Stimulated activated CD8-positive, alpha-beta memory T cell treated with anti-CD3 and anti-CD28 coated beads, Interleukin-4, amount 100 ng/mL, for 48 hours (primary cell): ENCODE data around the gene CYTH1.
"Not testable (repeated sequence)": the region's sequence is repeated elsewhere in the genome, so short reads cannot be mapped to it uniquely, and the experiment has no call there.

Experiments
- DNase-seq: peaks from one replicate; pipeline ENCODE4 v3.0.0-alpha.2; 2020

Gene CYTH1

DNA sequence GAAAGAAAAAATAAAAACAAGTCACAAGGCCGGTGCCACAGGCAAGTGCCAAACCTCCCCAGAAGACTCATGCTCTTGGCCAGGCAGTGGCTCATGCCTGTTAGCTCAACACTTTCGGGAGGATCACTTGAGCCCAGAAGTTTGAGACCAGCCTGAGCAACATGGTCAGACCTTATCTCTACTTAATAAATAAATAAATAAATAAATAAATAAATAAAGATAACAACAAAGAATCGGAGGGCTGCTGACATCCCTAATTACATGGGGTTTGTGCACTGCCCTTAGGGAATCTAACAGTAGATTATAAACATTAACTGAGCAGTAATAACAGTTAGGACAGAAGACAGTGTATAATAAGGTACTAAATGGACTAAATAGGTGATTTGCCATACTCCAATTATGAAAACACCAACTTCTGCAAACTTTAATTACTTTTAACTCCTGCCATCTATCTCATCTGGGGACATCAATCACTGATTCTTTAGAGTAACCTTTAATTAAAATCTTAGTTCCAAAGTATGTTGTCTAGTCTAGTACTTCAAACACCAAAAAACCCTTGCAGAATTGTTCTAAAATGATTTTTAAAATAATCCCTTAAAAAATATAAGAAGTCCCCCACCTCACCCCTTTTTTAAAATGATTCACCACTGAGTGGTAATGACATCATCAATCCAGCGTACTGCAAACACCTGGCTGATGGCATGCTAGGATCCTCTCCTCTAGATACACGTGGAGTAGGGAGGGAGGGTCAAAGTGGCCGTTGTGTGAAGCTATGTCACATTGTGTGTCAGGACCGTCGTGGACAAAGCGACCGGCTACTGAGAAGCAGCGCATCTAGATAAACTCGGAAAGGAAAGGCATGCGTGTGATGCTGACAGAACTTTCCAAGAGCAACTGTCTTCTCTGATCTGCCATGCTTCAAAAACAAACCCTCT, 28.5 kb downstream of the CYTH1 start:
- DNase-seq = no peak

DNA sequence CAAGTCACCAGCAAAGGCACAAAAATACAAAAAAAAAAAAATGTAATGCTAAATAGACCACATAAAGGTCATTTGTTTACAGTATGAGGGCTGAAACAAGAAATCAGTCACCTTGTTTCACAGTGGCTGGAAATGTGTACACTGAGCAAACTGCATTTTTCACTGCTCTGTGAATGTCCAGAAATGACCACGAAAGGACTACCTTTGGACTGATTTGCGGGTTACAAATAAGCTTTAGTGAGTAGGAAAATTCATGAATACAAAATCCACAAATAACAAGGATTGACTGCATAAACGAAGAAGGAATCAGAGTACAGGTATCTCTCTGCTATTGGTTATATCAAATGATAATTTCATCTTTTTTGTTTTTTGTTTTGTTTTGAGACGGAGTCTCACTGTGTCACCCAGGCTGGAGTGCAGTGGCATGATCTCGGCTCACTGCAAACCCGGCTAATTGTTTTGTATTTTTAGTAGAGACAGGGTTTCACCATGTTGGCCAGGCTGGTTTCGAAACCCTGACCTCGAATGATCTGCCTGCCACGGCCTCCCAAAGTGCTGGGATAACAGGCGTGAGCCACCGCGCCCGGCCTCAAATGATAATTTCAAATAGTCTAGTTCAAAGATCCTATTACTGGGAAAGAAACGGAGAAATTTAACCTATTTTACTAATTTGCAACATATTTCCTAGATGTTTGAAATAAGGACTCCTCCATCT, 30.5 kb downstream of the CYTH1 start:
- no peak for DNase-seq

DNA sequence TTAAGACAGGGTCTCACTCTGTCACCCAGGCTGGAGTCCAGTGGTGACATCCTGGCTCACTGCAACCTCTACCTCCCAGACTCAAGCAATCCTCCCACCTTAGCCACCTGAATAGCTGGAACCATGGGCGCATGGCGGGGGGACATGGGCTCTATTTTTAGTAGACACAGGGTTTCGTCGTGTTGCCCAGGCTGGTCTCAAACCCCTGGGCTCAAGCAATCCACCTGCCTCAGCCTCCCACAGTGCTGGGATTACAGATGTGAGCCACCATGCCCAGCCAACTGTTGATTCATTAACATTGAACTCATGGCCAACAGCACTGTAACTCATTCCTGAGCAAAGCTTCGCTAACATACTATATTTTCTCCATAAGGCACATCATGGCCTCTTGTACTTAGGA, 31.1 kb downstream of the CYTH1 start:
- DNase-seq = not testable (repeated sequence)

DNA sequence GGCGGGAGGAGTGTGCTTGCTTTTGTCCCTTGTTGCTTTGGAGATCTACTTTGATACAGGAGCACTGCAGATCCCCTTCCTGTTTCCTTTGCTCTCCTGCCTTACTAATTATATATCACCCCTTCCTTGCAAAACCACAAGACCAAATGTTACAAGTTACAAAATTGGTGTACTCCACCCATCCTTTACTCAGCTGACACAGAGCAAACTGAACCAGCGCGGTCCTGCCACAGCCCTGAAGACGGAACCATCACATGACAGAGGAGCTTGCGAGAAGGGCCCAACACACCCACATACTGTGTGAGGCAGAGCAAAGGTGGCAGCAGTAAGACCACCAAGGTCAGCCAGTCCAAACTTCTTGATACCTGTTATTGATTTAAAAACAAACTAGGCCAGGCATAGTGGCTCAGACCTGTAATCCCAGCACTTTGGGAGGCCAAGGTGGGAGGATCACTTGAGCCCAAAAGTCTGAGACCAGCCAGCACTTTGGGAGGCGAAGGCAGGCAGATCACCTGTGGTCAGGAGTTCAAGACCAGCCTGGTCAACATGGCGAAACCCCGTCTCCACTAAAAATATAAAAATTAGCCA, 33.2 kb downstream of the CYTH1 start:
- peak; percentile 81 for DNase-seq

DNA sequence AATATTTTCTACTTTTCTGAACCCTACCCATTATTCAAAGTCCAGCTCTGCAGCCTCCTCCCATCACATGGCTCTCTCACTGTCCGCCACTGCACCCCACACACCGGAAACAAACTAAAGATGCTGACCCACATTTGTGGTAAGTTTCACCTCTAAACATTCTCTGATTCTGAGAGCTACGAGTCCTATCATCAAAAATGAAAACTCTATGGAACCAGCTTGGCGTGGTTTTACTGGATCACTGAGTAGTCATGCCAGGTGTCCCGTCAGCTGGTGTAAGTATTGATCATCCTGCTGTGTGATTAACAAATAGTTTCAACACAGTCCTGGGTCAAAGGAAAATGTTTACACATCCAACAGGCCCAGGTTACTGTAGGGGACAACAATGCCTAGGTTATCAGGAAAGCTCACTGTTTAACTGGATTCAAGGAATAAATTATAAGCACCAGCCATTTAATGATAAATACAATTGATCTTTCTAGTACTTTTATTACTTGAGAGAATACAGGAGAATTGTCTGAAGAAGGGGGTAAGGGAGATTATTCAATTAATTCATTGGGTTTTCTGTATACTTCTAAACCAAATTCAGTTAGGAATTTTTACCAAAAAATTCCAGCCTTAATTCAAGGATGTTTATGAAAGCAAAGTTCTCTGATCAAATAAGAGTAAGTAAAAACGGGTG, 33.9 kb downstream of the CYTH1 start:
- peak; percentile 65 for DNase-seq

DNA sequence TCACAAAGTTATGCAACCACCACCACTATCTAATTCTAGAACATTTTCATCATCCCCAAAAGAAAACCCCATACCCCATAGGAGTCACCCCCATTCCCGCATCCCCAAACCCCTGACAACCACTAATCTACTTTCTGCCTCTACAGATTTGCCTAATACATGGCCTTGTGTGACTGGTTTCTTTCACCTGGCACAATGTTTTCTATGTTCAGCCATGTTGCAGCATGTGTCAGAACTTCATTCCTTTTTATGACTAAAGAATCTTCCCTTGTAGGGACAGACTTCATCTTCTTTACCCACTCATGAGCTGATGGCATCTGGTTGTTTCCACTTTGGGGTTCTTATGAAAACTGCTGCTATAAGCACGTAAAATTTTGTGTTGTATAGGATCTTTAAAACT, 34.6 kb downstream of the CYTH1 start:
- DNase-seq = no peak

DNA sequence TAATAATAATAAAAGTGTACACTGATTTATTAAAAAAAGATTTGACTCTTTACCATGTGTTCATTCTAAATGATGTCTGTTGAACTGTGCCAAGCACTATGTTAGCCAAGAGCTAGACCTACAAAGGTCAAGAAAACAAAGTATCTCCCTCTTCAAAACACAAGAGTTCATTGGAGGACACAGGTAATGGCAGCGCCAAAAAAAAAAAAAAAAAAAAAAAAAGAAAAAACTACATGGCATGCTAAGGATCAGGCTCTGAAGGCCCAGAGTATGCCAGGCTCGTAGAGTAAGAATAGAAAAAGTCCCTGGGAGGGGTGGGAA, 35.2 kb downstream of the CYTH1 start:
- no peak for DNase-seq

DNA sequence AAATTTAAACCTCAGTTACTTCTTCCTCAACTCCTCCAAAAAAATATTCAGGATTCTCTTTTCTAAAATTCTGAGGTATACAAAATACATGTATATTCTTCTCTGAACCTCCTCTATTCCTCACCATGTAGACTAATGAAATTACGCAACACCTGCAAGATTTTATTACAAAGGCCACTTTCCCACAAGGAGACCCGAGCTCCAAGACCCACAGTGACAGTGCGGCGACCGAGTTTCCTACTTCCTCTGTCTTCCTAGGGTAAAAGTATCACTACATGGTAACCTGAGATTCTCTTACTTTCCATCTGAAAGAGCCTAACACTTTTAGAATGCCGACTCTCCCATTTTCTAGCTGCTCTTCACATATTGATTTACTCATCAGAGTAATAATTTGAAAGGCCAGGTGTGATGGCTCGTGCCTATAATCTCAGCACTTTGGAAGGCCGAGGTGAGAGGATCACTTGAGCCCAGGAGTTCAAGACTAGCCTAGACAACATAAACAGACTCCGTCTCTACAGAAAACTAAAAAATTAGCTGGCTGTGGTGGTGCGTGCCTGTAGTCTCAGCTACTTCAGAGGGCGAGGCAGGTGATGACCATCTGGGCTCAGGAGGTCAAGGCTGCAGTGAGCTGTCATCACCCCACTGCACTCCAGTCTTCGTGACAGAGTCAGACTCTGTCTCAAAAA, 35.7 kb downstream of the CYTH1 start:
- DNase-seq = no peak

DNA sequence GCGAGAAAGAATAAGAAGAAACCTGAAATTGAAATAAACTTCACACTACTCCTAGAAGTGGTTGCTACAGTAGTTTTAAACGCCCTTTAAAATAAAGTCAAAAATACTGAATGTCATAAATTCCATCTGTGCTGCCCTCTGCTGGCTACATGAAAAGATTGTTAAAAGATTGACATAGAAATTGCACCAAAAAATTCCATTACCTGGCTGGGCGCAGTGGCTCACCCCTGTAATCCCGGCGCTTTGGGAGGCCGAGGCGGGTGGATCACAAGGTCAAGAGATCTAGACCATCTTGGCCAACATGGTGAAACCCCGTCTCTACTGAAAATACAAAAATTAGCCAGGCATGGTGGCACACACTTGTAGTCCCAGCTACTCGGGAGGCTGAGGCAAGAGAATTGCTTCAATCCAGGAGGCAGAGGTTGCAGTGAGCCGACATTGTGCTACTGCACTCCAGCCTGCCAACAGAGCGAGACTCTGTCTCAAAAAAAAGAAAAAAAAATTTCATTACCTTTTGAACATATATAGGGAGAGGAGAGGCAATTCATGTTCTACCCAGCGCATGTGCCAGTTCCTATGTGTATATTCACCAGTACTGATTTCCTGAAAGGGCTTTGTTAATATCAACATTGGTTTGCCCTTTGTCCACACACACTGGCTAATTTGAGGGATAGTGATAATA, 36.5 kb downstream of the CYTH1 start:
- DNase-seq = peak; percentile 63

DNA sequence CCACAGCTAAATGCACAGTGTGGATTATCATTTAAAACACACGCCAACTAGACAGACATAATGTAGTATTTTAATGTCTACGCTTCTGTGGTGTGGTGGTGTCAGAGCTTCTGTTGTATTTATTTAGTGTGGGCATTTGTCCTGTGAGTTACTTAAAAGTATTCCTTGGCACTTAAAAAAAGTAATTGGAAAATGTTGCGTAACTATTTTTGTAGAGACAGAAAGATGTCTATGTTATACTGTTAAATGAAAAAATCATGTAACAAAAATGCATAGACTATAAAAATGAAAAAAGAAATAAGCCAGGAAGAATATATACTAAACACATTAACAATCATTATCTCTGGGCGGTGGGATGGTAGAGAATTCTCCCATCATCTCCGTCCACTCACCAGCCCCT, 39.2 kb downstream of the CYTH1 start:
- DNase-seq = no peak

DNA sequence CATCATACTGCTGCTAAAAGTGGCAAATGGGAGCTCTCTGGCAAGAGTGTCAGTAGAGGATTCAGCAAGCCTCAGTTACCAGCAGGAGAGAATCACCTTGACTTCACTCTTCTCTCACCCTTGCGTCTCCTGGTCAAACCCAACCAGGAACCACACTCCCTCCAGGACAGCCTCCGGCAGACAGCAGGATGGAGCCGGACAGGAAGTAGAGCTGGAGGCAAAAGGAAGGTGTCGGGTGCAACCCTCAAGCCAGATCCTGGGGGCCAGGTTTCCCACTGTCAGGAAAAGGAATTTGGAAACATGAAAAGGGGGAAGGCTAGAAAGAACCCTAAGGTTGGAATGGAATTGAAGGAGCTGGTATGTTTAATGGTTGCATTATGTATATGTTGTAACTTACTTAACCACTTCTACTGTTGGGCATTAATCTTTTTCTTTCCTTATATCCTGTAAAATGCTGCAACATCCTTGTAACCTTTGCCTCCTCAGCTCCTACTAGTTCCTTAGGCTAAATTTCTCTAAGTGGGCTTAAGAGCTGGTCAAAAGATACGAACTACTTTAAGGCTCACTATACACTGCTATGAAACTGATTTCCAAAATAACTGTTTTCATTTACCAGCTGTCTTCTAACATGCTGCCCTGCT, 40.3 kb downstream of the CYTH1 start:
- DNase-seq = no peak

DNA sequence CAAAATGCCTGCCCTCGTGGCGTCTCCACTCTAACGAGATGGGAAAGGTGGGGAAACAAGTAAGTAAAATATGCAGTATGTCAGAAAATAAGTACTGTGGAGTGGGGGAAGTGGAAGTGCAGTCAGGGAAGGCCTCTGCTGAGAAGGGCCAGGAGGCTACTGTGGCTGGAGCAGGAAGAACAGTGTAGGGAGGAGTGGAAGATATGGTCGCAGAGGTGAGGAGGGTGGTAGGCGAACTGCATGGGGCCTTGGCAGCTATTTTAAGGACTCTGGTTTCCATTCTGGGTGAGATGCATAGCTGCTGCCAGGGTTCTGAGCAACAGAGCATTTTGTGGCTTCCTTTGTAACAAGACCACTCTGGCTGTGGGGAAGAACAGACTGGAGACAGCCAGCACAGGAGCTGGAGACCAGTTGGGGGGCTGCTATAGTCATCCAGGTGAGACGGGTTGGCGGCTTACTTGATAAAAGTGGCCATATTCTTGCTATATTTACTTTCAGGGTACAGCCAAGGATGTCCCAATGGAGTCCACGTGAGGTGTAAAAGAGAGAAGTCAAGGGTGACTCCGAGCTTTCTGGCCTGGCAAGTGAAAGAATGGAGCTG, 42.6 kb downstream of the CYTH1 start:
- no peak for DNase-seq

DNA sequence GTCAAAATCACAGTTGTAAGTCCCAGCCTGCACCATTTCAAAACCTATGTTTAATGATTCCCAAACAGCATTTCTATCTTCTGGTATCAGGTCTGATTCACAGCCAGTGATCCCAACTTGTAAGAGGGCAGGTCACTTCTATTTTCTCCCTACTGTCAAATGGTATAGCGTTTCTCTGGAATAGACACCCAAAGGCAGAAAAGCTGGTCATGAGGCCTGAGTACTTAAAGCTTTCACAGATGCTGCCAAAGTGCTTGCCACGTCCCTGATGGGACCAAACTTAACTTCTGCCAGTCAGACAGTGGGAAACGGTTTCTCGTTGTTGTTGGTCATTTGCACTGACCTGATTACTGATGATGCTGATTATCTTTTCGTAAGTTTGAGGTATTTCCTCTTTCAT, 43.4 kb downstream of the CYTH1 start:
- DNase-seq = no peak

DNA sequence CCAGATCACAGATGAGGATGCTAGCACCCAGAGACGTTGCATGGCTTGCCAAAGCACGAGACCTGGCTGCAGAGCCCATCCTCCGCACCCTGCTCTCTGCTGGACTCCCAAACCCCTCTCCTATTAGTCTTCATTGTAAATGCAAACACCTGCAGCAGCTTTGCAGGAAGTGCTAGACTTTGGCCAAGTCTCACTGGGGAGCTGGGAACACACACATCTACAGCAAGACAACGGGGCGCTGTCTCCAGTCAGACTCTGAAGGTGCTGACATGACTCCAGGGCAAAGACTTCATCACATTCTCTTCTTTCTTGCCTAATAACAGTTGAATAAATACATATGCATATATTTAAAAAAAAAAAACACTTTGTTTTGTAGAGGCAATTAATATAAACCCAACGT, 43.8 kb downstream of the CYTH1 start:
- no peak for DNase-seq

DNA sequence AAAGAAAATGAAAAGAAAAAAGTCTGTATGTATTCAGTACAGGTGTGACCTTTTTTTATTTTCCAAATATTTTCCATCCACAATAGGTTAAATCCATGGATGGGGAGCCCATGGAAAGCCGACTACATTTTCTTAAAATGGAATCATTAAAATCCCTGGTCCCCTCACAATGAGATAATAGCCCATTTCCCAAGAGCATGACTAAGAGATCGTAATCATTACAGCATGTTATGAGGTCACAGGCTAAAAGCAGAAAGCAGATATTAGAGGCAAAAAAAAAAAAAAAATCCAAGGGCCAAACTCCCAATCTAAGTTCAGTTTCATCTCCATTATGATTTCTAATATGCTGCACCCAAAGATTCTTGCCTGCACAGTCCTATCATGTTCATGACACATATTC, 44.7 kb downstream of the CYTH1 start:
- no peak for DNase-seq

DNA sequence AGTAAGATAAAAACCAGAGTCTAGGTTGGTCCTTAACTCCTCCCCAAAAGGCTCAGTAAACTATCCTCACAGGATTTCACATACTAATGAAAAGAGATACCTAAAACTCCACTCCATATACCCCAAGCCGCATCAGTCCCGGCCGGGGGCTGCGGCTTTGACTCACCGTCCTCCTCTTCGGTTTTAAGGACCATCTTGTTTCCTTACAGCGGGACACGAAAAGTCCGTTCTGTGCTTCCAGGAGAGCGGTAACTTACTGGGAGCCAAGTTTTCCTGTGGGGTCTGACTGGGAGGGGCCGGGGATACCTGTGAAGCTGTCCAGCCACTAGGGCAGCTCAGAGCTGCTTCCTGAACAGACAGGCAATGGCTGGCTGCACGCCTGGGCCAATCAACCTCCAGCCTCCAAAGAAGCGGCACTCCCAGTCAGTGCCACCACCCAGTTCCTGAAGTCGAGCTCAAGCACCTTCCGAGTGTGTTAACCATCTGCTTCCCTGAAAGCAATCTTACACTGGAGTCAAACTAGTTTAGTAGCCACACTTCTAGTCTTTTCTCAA, 45.5 kb downstream of the CYTH1 start:
- peak; percentile 71 for DNase-seq

DNA sequence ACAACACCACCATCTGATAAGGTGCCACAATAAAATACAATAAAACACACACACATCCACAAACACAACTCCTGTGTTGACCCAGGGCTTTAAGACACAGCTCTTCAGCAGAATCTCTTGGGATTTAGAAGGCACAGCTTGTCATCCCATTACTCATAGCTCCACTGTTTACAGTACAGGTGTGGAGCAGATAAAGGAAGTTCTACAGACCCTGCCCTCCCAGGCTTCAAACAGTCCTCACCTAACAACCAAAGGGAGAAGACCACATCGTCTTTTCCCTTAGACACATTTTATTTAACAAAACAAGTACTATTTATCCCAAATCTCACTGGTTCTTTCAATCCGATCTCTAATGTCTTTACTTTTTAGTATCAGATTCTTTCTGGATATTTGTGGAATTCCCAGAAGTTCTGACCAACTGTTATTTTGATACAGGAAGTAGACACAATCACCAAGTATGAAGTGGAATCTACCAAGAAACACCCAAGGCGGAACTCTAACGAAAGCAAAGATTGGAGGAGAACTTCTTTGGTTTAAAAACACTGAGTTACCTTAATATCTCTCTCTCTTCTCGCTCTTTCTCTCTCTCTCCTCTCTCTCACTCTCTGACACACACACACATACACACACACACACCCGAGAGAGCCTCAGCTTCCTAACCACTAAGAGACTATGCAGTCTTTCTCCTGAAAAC, 46.1 kb downstream of the CYTH1 start:
- peak; percentile 22 for DNase-seq

DNA sequence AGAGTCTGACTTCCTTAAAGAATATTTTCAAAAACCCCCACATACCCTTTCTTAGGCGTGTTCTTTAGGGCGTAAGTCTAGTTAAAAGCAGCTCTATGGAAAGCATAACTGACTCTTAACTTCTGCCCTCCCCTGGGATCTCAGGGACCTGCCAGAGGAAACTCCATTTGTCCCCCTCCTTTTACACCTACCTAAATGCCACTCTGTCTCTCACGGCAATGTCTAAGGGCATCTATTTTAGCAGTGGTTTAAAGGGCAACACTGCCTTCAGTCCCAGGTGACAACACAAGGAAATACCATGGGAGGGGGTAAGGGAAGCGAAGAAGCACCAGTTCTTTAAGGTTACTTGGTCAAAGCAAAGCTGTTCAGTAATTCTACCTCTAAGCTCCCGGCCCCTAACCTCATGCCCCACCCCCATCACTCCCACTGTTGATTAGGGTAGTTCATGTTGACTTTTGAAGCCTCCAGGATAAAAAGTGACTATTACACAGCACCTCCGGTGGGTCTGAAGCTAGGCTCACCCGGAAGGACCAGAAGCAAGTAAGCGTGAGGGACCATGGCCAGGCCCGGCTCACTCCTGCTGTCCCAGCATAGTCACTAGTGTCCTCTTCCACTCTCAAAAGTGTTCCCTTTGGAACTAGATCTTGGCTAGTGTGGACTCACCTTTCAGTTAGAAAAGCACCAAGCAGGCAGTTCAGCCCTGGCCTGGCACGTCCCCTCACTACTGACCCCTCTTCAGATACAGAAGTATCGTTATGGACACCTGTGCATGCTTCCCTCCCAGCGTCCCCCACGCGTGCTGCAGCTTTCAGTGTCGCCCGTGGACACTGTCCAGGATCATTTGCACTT, 47.1 kb downstream of the CYTH1 start:
- DNase-seq = peak; percentile 43

DNA sequence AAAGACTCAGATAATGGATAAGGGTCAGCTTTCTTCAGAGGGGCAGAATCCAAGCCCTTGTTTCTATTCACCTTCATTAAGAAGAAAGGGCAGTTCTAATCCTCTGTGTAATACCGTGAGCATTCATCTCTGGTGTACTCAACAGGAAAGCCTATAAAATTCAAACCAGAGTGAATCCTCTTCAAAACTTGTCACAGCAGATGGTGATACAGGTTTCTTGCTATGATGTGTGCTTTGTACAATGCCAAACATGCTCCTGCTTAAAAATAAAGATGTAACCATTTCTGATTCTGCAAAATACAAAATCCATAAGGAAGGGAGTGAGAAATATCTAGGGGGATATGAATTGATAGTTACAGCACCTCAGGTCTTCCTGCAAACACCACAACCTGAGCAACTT, 49.7 kb downstream of the CYTH1 start:
- no peak for DNase-seq
